ENCODE measurements around the gene FAM9A.

The FAM9A gene

DNA sequence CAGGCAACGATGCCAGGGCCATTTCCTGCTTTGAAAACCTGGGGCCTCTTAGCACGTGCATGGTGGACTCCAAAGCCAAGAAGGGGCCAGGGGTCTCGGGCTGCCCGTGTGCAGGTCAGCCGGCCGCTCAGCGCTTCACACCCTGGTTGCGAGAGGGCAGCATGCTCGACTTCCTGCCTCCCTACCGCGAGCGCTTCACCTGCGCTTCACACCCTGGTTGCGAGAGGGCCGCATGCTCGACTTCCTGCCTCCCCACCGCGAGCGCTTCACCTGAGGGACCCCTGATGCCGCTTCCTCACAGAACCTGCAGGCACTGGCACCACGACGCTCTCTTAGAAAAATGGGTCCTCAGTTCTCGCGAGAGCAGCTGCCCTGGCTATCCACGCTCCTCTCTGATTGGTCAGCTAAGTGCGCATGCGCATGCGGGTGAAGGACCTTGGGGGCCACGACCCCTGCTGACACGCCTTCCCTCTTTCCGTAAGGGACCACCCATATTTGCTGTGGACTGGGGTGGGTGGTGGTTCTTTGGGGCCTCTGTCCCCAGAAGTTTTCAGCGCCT lies at the start of gene FAM9A:
TSS of gene FAM9A (minus strand) at position 343 of the 559 bp plus-strand sequence. CDS start 1,212 bp downstream, outside the sequence.
- TF ChIP-seq, protein P1, sequence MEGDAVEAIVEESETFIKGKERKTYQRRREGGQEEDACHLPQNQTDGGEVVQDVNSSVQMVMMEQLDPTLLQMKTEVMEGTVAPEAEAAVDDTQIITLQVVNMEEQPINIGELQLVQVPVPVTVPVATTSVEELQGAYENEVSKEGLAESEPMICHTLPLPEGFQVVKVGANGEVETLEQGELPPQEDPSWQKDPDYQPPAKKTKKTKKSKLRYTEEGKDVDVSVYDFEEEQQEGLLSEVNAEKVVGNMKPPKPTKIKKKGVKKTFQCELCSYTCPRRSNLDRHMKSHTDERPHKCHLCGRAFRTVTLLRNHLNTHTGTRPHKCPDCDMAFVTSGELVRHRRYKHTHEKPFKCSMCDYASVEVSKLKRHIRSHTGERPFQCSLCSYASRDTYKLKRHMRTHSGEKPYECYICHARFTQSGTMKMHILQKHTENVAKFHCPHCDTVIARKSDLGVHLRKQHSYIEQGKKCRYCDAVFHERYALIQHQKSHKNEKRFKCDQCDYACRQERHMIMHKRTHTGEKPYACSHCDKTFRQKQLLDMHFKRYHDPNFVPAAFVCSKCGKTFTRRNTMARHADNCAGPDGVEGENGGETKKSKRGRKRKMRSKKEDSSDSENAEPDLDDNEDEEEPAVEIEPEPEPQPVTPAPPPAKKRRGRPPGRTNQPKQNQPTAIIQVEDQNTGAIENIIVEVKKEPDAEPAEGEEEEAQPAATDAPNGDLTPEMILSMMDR (IDR thresholded peaks at IDR 0.05; ENCODE audit: extremely low read depth, insufficient read depth, missing control alignments) = no peak
- in situ Hi-C loops (cut with MboI; ENCODE audit: low pct_unique_long_range_greater_than_20kb, low sequenced_read_pairs, unreplicated experiment) = no loop called here
- DNase-seq (ENCODE audit: low spot score) = no peak

DNA sequence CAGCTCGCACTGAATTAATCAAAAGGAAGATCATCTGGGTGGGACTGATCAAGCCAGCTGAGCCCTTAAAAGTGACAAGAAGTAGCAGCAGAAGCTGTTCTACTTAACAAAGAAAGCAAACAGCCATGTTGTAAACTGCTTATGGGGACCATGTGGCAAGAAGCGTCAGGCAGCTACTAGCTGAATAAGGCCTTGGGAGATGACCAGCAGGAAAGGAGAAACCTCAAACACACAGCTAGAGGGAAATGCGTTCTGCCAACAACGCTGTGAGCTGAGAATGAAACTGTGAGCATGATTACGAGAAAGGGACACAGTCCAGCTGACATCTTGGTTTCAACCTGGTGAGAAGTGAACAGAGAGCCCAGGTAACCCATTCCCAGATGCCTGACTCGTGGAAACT lies 49.3 kb upstream of the FAM9A start:
- in situ Hi-C loops (cut with MboI; ENCODE audit: low pct_unique_long_range_greater_than_20kb, low sequenced_read_pairs, unreplicated experiment) = no loop called here
- DNase-seq (ENCODE audit: low spot score) = no peak
- TF ChIP-seq, protein P1 (IDR thresholded peaks at IDR 0.05; ENCODE audit: extremely low read depth, insufficient read depth, missing control alignments) = no peak

DNA sequence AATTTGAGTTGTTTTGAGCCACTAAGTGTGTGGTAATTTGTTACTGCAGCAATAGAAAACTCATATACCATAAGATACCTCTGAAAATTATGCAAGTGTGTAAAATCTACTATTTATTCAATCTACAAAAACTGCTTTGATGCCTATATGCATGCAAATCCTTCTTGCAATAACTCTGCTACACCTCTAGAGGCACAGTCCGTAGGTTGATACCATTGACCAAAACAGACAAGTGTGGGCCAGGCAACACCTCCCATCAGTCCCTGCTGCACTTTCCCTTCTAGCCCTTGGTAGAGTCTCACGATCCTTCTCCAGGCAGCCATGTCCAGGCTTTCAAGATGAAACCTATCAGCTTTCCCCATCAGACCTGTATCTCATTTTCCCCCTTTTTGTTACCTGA lies 48.8 kb upstream of the FAM9A start:
- TF ChIP-seq, protein P1 (IDR thresholded peaks at IDR 0.05; ENCODE audit: extremely low read depth, insufficient read depth, missing control alignments) = no peak
- DNase-seq (ENCODE audit: low spot score) = no peak
- in situ Hi-C loops (cut with MboI; ENCODE audit: low pct_unique_long_range_greater_than_20kb, low sequenced_read_pairs, unreplicated experiment) = no loop called here

DNA sequence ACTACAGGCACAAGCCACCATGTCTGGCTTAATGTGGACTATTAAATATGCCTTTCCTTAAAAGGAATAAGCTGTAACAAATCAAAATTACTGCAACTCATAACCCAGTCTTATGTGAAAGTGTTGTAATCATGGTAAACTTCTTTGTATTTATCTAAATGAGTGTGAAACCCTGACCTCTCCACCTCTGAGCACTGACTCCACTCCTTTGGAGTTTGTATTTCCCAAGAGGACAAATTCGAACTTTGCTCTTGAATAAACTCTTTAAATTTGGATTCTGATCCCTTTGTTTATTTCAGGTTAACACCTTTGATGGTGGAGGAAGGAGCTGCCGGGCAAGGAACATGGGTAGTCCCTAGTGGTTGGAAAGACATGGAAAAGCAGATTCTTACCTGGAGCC lies 48.3 kb upstream of the FAM9A start:
- DNase-seq (ENCODE audit: low spot score) = no peak
- TF ChIP-seq, protein P1 (IDR thresholded peaks at IDR 0.05; ENCODE audit: extremely low read depth, insufficient read depth, missing control alignments) = no peak
- in situ Hi-C loops (cut with MboI; ENCODE audit: low pct_unique_long_range_greater_than_20kb, low sequenced_read_pairs, unreplicated experiment) = no loop called here

DNA sequence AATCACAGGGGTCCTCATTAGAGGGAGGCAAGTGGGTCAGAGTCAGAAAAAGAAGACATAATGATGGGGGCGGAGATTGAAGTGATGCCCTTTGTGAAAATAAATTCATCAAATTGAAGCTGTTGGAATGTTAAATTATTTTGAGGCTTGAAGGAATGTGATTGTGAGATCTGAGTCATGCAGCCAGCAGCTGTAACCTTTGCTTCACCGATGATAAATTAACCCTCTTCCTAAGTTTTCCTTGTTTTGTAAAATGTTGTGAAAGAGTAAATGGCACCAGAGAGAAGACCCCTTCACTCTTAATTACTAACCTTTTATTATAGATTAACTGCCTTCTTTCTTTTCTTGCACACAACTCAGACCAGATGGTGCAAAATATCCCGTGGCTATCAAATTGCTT lies 47.7 kb upstream of the FAM9A start:
- DNase-seq (ENCODE audit: low spot score) = no peak
- in situ Hi-C loops (cut with MboI; ENCODE audit: low pct_unique_long_range_greater_than_20kb, low sequenced_read_pairs, unreplicated experiment) = no loop called here
- TF ChIP-seq, protein P1 (IDR thresholded peaks at IDR 0.05; ENCODE audit: extremely low read depth, insufficient read depth, missing control alignments) = no peak

DNA sequence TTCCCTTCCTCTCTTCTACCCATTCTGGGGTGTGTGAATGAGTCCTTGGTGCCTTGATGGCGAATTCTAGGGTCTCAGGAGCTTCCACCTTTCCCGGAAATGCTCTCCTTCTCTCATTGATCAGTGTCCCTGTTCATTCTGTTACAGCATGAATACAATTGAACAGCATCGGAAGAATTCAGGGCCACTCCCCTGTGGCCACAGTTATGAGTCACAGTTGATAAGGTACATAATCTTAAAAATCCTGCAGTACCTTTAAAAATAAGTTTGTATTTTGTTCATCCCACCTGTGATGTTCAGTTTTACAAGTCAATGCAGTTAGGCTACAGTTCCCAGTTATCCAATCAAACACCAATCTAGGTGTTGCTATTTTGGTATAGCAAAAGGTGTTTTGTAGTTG lies 47.3 kb upstream of the FAM9A start:
- TF ChIP-seq, protein P1 (IDR thresholded peaks at IDR 0.05; ENCODE audit: extremely low read depth, insufficient read depth, missing control alignments) = no peak
- DNase-seq (ENCODE audit: low spot score) = no peak
- in situ Hi-C loops (cut with MboI; ENCODE audit: low pct_unique_long_range_greater_than_20kb, low sequenced_read_pairs, unreplicated experiment) = no loop called here
